ENCODE results near the gene ISG20L2. TPM values are rescaled to one million over a fixed set of nuclear protein-coding genes. Genes with fewer than 3 reads are reported as not detected.

Gene ISG20L2
- total RNA-seq (5.4 and 5.8 TPM in 2 replicates), polyA plus RNA-seq (23.6 and 29.9 TPM in 2 replicates), polyA minus RNA-seq (ENCODE audit: low replicate concordance) (64.3 and 80.6 TPM in 2 replicates)
- polyA plus RNA-seq (2012), result 17.3 and 18.9 TPM in 2 replicates

DNA sequence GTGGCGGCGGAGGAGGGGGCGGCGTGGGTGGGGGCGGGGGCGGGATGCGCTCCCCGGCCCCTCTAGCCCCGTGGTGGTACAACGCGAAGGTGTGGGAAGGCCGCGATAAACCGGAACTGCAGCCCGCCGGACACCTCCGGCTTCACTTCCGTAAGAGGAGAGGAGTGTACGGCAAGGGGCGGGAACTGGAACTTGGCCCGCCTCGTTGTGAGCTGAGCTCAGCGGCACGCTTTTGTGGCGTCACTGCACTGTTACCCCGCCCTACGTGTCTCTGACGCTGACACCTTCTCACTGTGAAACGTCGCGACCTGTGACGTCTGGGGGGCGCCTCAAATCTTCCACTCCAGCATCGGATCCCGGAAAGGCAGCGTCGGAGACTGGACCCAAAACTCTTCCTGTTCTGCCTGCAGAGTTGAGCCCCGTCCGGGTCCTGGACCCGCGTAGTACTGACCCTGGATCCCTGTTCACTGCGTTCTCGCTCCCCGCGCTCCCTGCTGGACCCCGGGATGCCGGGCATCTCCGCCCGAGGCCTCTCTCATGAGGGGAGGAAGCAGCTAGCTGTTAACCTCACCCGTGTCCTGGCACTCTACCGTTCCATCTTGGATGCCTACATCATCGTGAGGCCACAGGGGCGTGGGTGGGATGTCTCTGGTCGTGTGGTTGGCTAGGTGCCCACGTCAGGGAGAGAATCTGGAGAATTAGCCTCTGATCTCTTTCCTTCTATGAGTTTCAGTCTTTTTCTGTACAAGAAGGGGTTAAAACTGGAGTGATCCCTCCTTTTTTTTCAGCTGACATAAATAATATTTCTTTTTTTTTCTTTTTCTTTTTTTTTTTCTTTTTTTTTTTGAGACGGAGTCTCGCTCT lies at the start of gene ISG20L2:
TSS of gene ISG20L2 (minus strand) at position 168 of the 864 bp plus-strand sequence. CDS start 1,114 bp downstream, outside the sequence.
- peaks cover 49% of the 10 kb centered on the region for H3K79me2 ChIP-seq (ENCODE audit: control insufficient read depth, insufficient read depth, low read length)

GRCh38 chr1:156777573-156777972 lies 49.0 kb upstream of the ISG20L2 start:
- Histone ChIP-seq H3K27ac (ENCODE audit: insufficient read depth, low read length) (no peak overlapping the region), H3K9me3 (ENCODE audit: control insufficient read depth, insufficient read depth, low read depth, low read length) (no peaks in the 10 kb centered on the region), H3K36me3 (ENCODE audit: control insufficient read depth, insufficient read depth, low read length) (peaks cover 3% of the 10 kb centered on the region), H3K4me3 (replicated peaks in 1 of 4; ENCODE audit: control extremely low read depth in 1 of 4, insufficient read depth in 1 of 4, low read depth in 3 of 4, low read length in 4 of 4) (no peak overlapping the region), H2AFZ (ENCODE audit: low read length) (no peak overlapping the region), H3K79me2 (ENCODE audit: control insufficient read depth, insufficient read depth, low read length) (peaks cover 62% of the 10 kb centered on the region), H4K20me1 (ENCODE audit: control insufficient read depth, extremely low read depth, insufficient read depth, low read length) (peaks cover 2% of the 10 kb centered on the region), H3K27me3 (ENCODE audit: control insufficient read depth, insufficient read depth, low read length) (no peaks in the 10 kb centered on the region), H3K9ac (ENCODE audit: insufficient read depth, low read length) (no peak overlapping the region), H3K4me1 (ENCODE audit: control insufficient read depth, extremely low read depth, insufficient read depth, low read length) (peaks cover 9% of the 10 kb centered on the region), H3K4me2 (ENCODE audit: extremely low read depth, insufficient read depth, low read length) (no peak overlapping the region)
- TF ChIP-seq EZH2 (IDR thresholded peaks at IDR 0.05; ENCODE audit: low read length, missing control alignments), result no peak
- DNase-seq (ENCODE audit: low read depth in 2 of 2), result no peak

More for the DNA sequence above, at the start of gene ISG20L2:
- Histone ChIP-seq H3K4me3 (replicated peaks in 1 of 4; ENCODE audit: control extremely low read depth in 1 of 4, insufficient read depth in 1 of 4, low read depth in 3 of 4, low read length in 4 of 4) (peak within 1 kb of the TSS; percentile 84 to 100 (median 94)), H3K9ac (ENCODE audit: insufficient read depth, low read length) (peak within 1 kb of the TSS; percentile 99), H4K20me1 (ENCODE audit: control insufficient read depth, extremely low read depth, insufficient read depth, low read length) (no peaks in the 10 kb centered on the region), H3K36me3 (ENCODE audit: control insufficient read depth, insufficient read depth, low read length) (peaks cover 7% of the 10 kb centered on the region), H3K27me3 (ENCODE audit: control insufficient read depth, insufficient read depth, low read length) (no peaks in the 10 kb centered on the region), H3K27ac (ENCODE audit: insufficient read depth, low read length) (peak within 1 kb of the TSS; percentile 100), H3K4me1 (ENCODE audit: control insufficient read depth, extremely low read depth, insufficient read depth, low read length) (peaks cover 24% of the 10 kb centered on the region), H3K9me3 (ENCODE audit: control insufficient read depth, insufficient read depth, low read depth, low read length) (no peaks in the 10 kb centered on the region), H3K4me2 (ENCODE audit: extremely low read depth, insufficient read depth, low read length) (peak within 1 kb of the TSS; percentile 97), H2AFZ (ENCODE audit: low read length) (peak within 1 kb of the TSS; percentile 86)
- DNase-seq (ENCODE audit: low read depth in 2 of 2), result peak; percentile 99
- TF ChIP-seq, protein P1, sequence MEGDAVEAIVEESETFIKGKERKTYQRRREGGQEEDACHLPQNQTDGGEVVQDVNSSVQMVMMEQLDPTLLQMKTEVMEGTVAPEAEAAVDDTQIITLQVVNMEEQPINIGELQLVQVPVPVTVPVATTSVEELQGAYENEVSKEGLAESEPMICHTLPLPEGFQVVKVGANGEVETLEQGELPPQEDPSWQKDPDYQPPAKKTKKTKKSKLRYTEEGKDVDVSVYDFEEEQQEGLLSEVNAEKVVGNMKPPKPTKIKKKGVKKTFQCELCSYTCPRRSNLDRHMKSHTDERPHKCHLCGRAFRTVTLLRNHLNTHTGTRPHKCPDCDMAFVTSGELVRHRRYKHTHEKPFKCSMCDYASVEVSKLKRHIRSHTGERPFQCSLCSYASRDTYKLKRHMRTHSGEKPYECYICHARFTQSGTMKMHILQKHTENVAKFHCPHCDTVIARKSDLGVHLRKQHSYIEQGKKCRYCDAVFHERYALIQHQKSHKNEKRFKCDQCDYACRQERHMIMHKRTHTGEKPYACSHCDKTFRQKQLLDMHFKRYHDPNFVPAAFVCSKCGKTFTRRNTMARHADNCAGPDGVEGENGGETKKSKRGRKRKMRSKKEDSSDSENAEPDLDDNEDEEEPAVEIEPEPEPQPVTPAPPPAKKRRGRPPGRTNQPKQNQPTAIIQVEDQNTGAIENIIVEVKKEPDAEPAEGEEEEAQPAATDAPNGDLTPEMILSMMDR (conservative IDR thresholded peaks at IDR 0.05 in 1 of 2, IDR thresholded peaks at IDR 0.05 in 1 of 2; ENCODE audit: low read depth in 1 of 2, low read length in 2 of 2), result no peak

DNA sequence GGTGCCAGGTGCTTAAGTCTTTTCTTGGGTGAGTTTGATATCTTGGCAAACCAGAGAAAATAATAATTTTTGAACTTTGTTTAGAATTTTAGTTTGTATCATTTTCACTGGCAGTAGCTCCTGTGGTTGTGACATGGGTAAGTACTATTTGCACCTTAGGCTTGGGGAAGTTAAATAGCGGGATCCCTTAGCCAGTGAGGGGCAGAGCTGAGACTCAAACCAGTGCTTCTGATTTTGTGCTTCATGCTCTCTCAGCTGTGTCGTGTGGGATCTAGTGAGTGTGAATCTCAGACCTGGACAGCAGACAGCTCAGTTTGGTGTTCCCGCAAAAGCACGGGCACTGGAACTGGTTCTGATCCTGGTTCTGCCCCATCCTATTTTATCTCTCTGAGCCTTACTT lies 48.4 kb upstream of the ISG20L2 start:
- Histone ChIP-seq H3K4me2 (ENCODE audit: extremely low read depth, insufficient read depth, low read length) (peak overlapping the region; percentile 13), H3K79me2 (ENCODE audit: control insufficient read depth, insufficient read depth, low read length) (peaks cover 62% of the 10 kb centered on the region), H3K27me3 (ENCODE audit: control insufficient read depth, insufficient read depth, low read length) (no peaks in the 10 kb centered on the region), H3K36me3 (ENCODE audit: control insufficient read depth, insufficient read depth, low read length) (no peaks in the 10 kb centered on the region), H3K9ac (ENCODE audit: insufficient read depth, low read length) (no peak overlapping the region), H2AFZ (ENCODE audit: low read length) (no peak overlapping the region), H3K27ac (ENCODE audit: insufficient read depth, low read length) (no peak overlapping the region), H3K4me1 (ENCODE audit: control insufficient read depth, extremely low read depth, insufficient read depth, low read length) (peaks cover 7% of the 10 kb centered on the region), H3K4me3 (replicated peaks in 1 of 4; ENCODE audit: control extremely low read depth in 1 of 4, insufficient read depth in 1 of 4, low read depth in 3 of 4, low read length in 4 of 4) (no peak overlapping the region), H3K9me3 (ENCODE audit: control insufficient read depth, insufficient read depth, low read depth, low read length) (no peaks in the 10 kb centered on the region), H4K20me1 (ENCODE audit: control insufficient read depth, extremely low read depth, insufficient read depth, low read length) (peaks cover under 1% of the 10 kb centered on the region)
- TF ChIP-seq, protein P1 (conservative IDR thresholded peaks at IDR 0.05 in 1 of 2, IDR thresholded peaks at IDR 0.05 in 1 of 2; ENCODE audit: low read depth in 1 of 2, low read length in 2 of 2), result no peak
- no peak for TF ChIP-seq EZH2 (IDR thresholded peaks at IDR 0.05; ENCODE audit: low read length, missing control alignments)
- DNase-seq (ENCODE audit: low read depth in 2 of 2), result no peak

Data from fibroblast of lung (primary cell).